GM23338 (cell line): ENCODE measurements around the gene CDH4. TPM values are rescaled to one million over a fixed set of nuclear protein-coding genes. Genes with fewer than 3 reads are reported as not detected.

Experiments used
- ATAC-seq: fragments of 200-7000 bp; cut with Tn5 transposase; 3 replicates; pipeline ENCODE4 v1.9.1; 2020
- DNase-seq: peaks from one replicate; pipeline ENCODE4 v3.0.0-alpha.2; 2015; ENCODE audit warnings: low spot score
- H2AFZ ChIP-seq: fragments of 200-600 bp; sonication (generic); 2 replicates; pipeline ENCODE4 v1.8.0; 2016; ENCODE audit warnings: antibody characterized with exemption, mild to moderate bottlenecking, moderate library complexity
- H3F3A ChIP-seq: fragments of 200-600 bp; sonication (generic); replicated peaks from 2 replicates; pipeline ENCODE4 v1.8.0; 2017; ENCODE audit warnings: antibody characterized with exemption, mixed run types, low read depth
- H3K27ac ChIP-seq: fragments of 200-600 bp; sonication (generic); 2 replicates; pipeline ENCODE4 v1.6.1; 2016; ENCODE audit warnings: low read depth
- H3K27me3 ChIP-seq: fragments of 200-600 bp; sonication (generic); 2 replicates; pipeline ENCODE4 v1.8.0; 2016; ENCODE audit warnings: mild to moderate bottlenecking, mixed run types, moderate library complexity; ENCODE audit not compliant: insufficient read depth
- H3K36me3 ChIP-seq: fragments of 200-600 bp; sonication (generic); 2 replicates; pipeline ENCODE4 v1.8.0; 2016; ENCODE audit warnings: mild to moderate bottlenecking; ENCODE audit not compliant: insufficient read depth
- H3K4me1 ChIP-seq: fragments of 200-600 bp; sonication (generic); 2 replicates; pipeline ENCODE4 v1.8.0; 2016; ENCODE audit warnings: mild to moderate bottlenecking, moderate library complexity; ENCODE audit not compliant: insufficient read depth
- H3K4me2 ChIP-seq: fragments of 200-600 bp; sonication (generic); 2 replicates; pipeline ENCODE4 v1.7.1; 2017; ENCODE audit warnings: mixed run types
- H3K4me3 ChIP-seq: fragments of 200-600 bp; sonication (generic); 2 replicates; pipeline ENCODE4 v1.6.1; 2016; ENCODE audit warnings: mixed run types
- H3K79me2 ChIP-seq: fragments of 200-600 bp; sonication (generic); replicated peaks from 2 replicates; pipeline ENCODE4 v1.8.0; 2017; ENCODE audit warnings: mild to moderate bottlenecking; ENCODE audit not compliant: insufficient read depth
- H3K9me2 ChIP-seq: fragments of 200-600 bp; sonication (generic); 2 replicates; pipeline ENCODE4 v1.8.0; 2017; ENCODE audit not compliant: insufficient read depth
- H4K20me1 ChIP-seq: fragments of 200-600 bp; sonication (generic); replicated peaks from 2 replicates; pipeline ENCODE4 v1.8.0; 2017; ENCODE audit warnings: mild to moderate bottlenecking; ENCODE audit not compliant: insufficient read depth
- H3K27ac Mint-ChIP-seq: 2 replicates; pipeline ENCODE4 v1.8.0; 2020; ENCODE audit warnings: inconsistent platforms, mild to moderate bottlenecking, moderate library complexity, mixed read lengths
- H3K27me3 Mint-ChIP-seq: 3 replicates; pipeline ENCODE4 v1.8.0; 2022; ENCODE audit warnings: low read depth, mild to moderate bottlenecking, moderate library complexity, mixed read lengths, inconsistent platforms; ENCODE audit not compliant: insufficient read depth, poor library complexity
- H3K36me3 Mint-ChIP-seq: 3 replicates; pipeline ENCODE4 v1.8.0; 2021; ENCODE audit warnings: low read depth, mild to moderate bottlenecking, inconsistent platforms, moderate library complexity, mixed read lengths
- H3K4me1 Mint-ChIP-seq: 3 replicates; pipeline ENCODE4 v1.8.0; 2020; ENCODE audit warnings: mild to moderate bottlenecking, inconsistent platforms, mixed read lengths
- H3K4me3 Mint-ChIP-seq: 3 replicates; pipeline ENCODE4 v1.8.0; 2021; ENCODE audit warnings: moderate library complexity, mild to moderate bottlenecking, inconsistent platforms, mixed read lengths
- H3K9me3 Mint-ChIP-seq: 3 replicates; pipeline ENCODE4 v1.8.0; 2020; ENCODE audit warnings: moderate library complexity, mild to moderate bottlenecking, inconsistent platforms, mixed read lengths
- CREB1 ChIP-seq: fragments of 250-450 bp; sonication (Bioruptor Pico); IDR thresholded peaks from 2 replicates; pipeline ENCODE4 v1.5.0; 2020; ENCODE audit warnings: low read depth, mild to moderate bottlenecking, moderate library complexity
- CTCF ChIP-seq, 2 experiments: fragments of 200-600 bp in 1 of 2; sonication (generic) in 1 of 2; conservative IDR thresholded peaks; 2 replicates each; pipeline versions ENCODE4 v1.5.1 to v1.6.1; 2016 to 2017; ENCODE audit warnings: antibody characterized with exemption in 2 of 2, low read depth in 2 of 2, mild to moderate bottlenecking in 2 of 2, moderate library complexity in 1 of 2
- EZH2 ChIP-seq: fragments of 200-600 bp; sonication (generic); IDR thresholded peaks from one replicate; pipeline ENCODE4 v1.8.0; 2017; ENCODE audit warnings: antibody characterized with exemption, mild to moderate bottlenecking, low read depth; ENCODE audit not compliant: unreplicated experiment
- EZH2phosphoT487 ChIP-seq: fragments of 200-600 bp; sonication (generic); IDR thresholded peaks from one replicate; pipeline ENCODE4 v1.8.1; 2018; ENCODE audit warnings: antibody characterized with exemption; ENCODE audit not compliant: unreplicated experiment
- JUNB ChIP-seq: IDR thresholded peaks from one replicate; pipeline ENCODE4 v1.6.1; 2016; ENCODE audit warnings: antibody characterized with exemption; ENCODE audit not compliant: unreplicated experiment
- NANOG ChIP-seq: IDR thresholded peaks from 2 replicates; pipeline ENCODE4 v1.6.1; 2016; ENCODE audit warnings: antibody characterized with exemption, borderline replicate concordance
- POLR2AphosphoS5 ChIP-seq: IDR thresholded peaks from 2 replicates; pipeline ENCODE4 v1.6.1; 2016; ENCODE audit warnings: antibody characterized with exemption, low read depth
- REST ChIP-seq: IDR thresholded peaks from one replicate; pipeline ENCODE4 v1.6.1; 2018; ENCODE audit warnings: antibody characterized with exemption; ENCODE audit not compliant: unreplicated experiment
- STAT1 ChIP-seq: IDR thresholded peaks from one replicate; pipeline ENCODE4 v1.6.1; 2016; ENCODE audit warnings: antibody characterized with exemption; ENCODE audit not compliant: unreplicated experiment
- ZNF114 ChIP-seq: fragments of 250-450 bp; sonication (Bioruptor Pico); IDR thresholded peaks from 2 replicates; pipeline ENCODE4 v1.5.0; 2020; ENCODE audit warnings: mild to moderate bottlenecking, moderate library complexity
- ZNF331 ChIP-seq: fragments of 250-450 bp; sonication (Bioruptor Pico); IDR thresholded peaks from 2 replicates; pipeline ENCODE4 v1.5.0; 2020; ENCODE audit warnings: low read depth, mild to moderate bottlenecking, moderate library complexity
- ZNF462 ChIP-seq: fragments of 250-450 bp; sonication (Bioruptor Pico); IDR thresholded peaks from 2 replicates; pipeline ENCODE4 v1.5.0; 2020; ENCODE audit warnings: mild to moderate bottlenecking, moderate library complexity
- polyA plus RNA-seq: library from polyadenylated mRNA; unstranded; fragments of >200 nt; fragmentation: Nextera tagmentation; extraction: Ambion mirVana; gene quantifications from 2 replicates; pipeline ENCODE4 v1.2.1, GENCODE V29; 2016
- total RNA-seq: library from RNA; depleted of rRNA; stranded (reverse); fragments of >200 nt; shearing (Covaris generic); gene quantifications from 2 replicates; pipeline ENCODE4 v1.2.3, GENCODE V29; 2014
- TF ChIP-seq, protein P1 (sequence below): IDR thresholded peaks from 2 replicates; pipeline ENCODE4 v1.6.1; 2016; ENCODE audit warnings: antibody characterized with exemption

CDH4 gene
- total and polyA plus RNA-seq, 2 experiments from 2014 or later: 1.2 to 4.2 TPM

GRCh38 chr20:61630816-61631215, 378.8 kb downstream of the CDH4 start:
- Histone ChIP-seq H3F3A (no peaks in the 10 kb centered on the region), H3K36me3 (no peaks in the 10 kb centered on the region), H3K79me2 (no peaks in the 10 kb centered on the region), H2AFZ (no peak overlapping the region), H3K27ac (no peak overlapping the region), H3K4me1 (no peaks in the 10 kb centered on the region), H3K4me3 (no peak overlapping the region), H3K27me3 (no peaks in the 10 kb centered on the region), H3K9me2 (no peaks in the 10 kb centered on the region), H3K4me2 (no peak overlapping the region), H4K20me1 (no peaks in the 10 kb centered on the region)
- Mint-ChIP-seq H3K27me3 (peaks cover 11% of the 10 kb centered on the region), H3K9me3 (no peaks in the 10 kb centered on the region), H3K27ac (no peak overlapping the region), H3K4me1 (peaks cover 6% of the 10 kb centered on the region), H3K36me3 (no peaks in the 10 kb centered on the region), H3K4me3 (no peak overlapping the region)
- DNase-seq: no peak
- TF ChIP-seq NANOG (no peak), EZH2phosphoT487 (no peak), CTCF (conservative IDR thresholded peaks at IDR 0.05; ENCODE audit: low read depth in 2 of 2) (no peak), ZNF114 (CRISPR knock-in tag) (no peak), ZNF331 (CRISPR knock-in tag) (no peak), REST (no peak), JUNB (no peak), POLR2AphosphoS5 (no peak), STAT1 (no peak), ZNF462 (CRISPR knock-in tag) (no peak), CREB1 (CRISPR knock-in tag) (no peak), EZH2 (no peak)
- TF ChIP-seq, protein P1, sequence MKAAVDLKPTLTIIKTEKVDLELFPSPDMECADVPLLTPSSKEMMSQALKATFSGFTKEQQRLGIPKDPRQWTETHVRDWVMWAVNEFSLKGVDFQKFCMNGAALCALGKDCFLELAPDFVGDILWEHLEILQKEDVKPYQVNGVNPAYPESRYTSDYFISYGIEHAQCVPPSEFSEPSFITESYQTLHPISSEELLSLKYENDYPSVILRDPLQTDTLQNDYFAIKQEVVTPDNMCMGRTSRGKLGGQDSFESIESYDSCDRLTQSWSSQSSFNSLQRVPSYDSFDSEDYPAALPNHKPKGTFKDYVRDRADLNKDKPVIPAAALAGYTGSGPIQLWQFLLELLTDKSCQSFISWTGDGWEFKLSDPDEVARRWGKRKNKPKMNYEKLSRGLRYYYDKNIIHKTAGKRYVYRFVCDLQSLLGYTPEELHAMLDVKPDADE: no peak
- no peak for ATAC-seq
